IPS-NIHi7 (cell line): ENCODE data around the gene ZKSCAN5.

Experiments
- DNase-seq: peaks from one replicate; pipeline ENCODE4 v3.0.0; 2012; ENCODE audit warnings: mixed read lengths; ENCODE audit errors: extremely low spot score

Gene ZKSCAN5

DNA sequence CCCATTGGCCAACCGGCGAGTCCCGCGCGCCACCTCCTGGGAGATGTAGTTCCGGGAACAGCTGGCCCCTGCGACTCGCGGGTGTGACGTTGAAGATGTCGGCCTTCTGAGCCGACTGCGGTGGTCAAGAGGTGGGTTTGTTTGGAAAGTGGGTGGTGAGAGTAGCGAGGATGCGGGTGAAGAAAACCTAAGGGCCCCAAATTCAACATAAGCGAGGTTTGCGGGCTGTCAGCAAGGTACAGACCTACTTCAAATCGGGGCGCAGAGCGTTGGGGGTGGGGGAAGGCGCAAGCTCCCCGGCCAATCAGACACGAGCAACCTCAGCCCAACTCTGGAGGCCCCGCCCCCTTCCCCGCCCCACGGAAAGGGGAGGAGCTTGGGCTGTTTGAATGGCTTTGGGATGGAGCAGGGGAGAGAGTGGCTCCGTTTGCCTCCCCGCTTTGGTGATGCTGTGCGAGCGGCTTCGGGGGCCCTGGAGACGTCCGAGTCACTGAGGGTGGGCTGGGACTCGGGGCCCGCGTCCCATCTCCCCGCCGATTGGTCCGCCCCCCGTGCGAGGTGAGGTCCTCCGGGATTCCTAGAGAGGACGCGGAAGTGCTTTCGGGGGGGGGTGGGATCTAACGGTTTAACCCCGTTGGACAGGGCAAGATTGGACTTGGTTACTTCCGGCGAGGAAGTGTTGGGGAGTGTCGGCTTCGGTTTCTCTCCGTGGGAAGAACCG is at the start of gene ZKSCAN5:
Gene ZKSCAN5, plus strand, starts transcription at position 60 of the 721 bp plus-strand sequence. CDS start 1,383 bp downstream, outside the sequence.
- peak; percentile 96 for DNase-seq

DNA sequence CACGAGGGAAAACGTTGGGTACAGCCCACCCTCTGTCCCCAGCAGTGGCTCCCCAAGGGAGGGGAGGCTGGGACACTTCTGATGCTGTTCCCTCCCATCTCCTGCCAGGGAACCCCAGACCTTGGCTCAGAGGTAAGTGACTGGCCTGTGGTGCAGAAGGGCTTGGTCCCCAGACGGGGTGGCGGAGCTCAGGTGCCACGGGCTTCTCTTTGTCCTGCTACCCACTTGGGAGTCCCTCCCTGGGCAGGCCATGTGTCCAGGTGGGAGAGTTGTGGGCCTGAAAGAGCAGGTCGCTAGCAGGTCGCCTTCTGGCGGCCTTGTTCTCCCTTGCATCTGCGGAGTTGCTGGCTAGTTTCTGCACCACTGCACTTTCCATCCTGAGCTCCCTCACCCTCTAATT is 48.6 kb upstream of the ZKSCAN5 start:
- DNase-seq = no peak

DNA sequence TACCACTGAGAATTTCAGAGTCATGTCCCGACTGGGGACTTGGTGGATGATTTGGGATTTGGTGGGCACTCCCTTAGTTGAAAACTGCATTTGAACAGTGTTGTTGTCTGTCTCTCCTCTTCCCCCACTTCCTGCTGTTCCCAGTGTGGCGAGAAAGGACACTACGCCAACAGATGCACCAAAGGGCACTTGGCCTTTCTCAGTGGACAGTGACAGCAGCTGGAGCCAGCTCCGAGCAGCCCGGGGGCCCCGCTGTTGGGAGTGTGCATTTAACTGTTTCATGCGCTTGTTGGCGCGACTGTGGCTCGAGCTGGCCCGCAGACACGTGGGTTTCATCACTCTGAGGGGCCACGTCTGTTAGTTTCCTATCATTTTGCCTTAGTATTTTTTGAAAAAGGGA is 48.2 kb upstream of the ZKSCAN5 start:
- no peak for DNase-seq

DNA sequence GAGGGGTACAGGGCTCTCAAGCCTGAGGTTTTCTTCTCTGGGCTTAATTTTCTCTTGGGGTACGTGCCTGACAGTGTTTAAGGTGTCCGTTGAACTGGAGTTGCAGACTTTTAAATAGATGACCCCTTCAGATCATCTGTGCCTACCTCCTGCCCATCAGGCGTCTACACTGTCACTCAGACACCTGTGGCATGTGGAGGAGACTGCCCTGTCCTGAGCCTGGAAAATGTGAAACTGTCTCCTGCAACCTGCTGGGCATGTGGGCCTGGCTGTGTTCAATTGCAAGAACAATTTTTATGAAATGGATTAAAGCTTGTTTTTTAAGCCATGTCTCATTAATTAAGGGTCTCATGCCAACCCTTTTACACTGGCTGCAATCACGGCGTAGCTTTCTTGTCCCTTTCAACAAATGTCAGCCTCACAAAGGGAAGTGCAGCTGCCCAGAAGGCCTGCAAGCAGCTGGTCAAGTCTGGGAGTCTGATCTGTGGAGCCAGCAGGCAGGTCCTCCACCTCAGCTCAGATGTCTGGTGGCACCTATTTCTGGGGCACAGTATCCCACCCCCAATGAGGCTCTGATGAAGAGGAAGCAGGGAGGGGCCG is 47.3 kb upstream of the ZKSCAN5 start:
- DNase-seq = no peak

DNA sequence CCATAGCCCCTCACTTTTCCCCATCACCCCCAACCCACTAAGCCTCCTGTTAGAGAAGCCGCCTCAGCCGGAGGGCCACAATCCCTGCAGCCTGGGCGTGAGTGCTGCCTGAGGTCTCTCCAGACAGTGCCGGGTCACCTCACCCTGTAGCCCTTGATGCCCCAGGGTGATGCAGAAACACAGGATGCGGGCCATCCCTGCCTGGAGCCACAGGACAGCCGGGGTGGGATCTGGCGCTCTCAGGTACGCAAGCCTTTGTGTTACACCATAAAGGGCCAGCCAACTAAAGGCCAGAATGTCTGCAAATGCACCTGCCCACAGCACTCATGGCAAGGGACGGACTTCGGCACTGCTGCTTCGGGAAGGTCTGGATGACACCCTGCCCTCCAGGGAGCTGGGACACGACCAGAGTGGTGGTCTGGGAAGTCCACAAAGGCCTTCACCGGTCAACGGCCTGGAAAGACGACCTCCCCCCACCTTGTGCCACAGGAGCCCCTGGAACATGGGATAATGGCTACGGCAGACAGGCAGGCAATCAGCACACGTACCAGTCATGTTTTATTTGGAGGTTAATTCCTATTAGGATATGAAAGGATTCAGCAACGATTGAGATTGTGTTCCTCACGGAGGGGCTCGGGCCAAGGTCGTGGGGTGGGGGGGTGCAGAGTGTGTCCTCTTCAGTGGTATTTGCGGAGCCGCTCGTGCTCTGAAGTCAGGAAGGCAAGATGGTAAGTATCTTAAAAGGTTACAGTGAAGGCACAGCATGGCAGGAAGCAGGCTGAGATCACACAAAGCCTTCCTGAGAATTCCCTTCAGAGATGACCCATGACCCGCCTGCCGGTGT is 46.6 kb upstream of the ZKSCAN5 start:
- DNase-seq = no peak

DNA sequence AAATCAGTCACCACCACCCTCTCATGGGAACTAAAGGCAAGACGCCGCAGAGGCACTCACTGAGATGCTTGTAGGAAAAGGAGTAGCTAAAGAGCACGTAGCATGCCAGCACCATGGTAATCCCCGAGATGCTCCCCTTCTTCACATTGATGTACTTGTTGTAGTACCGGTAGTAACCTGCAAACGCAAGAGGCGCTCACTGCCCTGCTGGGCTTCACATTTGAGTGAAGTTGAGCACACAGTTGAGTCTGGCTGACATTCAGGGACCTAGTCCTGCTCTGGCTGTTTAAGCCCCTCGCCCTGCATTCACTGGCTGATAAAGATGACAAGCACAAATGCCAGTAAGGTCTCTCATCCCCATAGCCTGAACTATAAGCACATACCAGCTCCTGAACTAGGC is 45.4 kb upstream of the ZKSCAN5 start:
- no peak for DNase-seq

DNA sequence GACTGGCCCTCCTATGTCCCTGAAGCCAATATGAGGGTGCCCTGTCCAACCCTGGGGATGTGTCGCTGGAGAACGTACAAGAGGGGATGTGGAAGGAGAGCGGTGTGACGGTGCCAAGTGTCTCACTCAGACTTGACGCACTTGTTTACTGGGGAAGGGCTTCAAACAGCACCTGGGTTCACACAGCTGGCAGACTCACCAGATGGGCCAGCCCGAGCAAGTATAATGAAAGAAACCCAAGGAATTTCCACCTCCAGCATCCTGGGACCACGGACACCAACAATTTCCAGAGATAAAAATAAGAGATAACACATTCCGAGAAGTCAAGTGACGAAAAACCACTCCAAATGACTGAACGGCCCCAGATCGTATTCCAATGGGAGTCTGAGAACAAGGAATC is 43.8 kb upstream of the ZKSCAN5 start:
- DNase-seq = no peak

DNA sequence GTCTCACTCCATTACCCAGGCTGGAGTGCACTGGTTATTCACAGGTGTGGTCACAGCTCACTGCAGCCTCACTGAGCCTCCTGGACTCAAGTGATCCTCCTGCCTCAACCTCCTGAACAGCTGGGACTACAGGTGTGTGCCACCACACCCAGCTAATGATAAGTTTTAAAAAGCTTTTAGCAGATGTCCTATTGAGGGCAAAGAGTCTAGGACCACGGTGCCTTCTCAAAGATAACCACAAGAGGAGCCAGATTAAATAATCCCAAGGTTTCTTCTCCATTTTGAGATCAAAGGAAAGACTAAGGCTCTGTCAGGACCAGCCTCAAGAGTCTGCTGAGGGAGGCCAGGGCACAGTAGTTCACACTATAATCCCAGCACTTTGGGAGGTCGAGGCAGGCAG is 43.2 kb upstream of the ZKSCAN5 start:
- DNase-seq = no peak

DNA sequence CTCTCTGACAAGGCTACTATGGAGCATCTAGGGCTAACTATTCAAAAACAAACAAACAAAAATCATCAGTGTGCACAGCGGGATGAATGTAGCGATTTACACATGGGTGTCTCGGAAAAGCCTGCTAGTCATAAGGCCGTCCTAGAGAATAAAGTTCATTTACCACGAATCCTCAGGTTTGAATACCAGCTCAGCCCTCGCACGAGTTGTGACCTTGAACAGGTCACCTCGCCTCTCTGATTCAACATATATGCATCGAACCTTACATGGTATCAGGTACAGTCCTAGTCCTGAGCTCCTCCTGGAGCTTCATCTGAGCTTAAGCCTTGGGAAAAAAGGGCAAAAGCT is 39.1 kb upstream of the ZKSCAN5 start:
- no peak for DNase-seq

DNA sequence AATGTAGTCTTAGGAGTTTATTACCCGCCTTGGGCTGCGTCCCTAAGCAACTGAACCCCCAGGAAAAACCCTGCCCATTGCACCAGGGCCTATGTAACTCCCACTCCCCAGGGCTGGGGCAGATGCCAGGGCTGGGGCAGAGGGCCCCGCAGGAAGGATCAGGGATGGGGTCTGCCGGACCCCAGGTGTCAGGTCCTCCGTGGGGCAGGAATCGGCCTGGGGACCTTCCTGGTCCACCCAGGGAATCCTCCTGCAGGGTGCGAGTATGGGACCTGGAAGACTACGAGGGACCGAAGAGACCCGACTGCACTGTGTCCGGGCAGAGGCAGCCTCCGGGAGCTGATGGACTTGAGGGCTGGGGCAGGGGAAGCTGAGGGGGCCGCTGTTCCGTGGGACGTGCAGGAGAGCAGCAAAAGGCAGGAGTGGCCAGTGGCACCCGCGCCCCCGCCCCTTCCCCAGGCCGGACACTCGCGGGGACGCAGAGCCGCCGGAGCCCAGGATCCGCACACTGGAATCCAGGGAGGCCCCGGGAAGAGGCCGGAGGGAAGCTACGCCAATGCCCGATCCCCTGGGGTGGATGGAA is 36.0 kb upstream of the ZKSCAN5 start:
- no peak for DNase-seq

DNA sequence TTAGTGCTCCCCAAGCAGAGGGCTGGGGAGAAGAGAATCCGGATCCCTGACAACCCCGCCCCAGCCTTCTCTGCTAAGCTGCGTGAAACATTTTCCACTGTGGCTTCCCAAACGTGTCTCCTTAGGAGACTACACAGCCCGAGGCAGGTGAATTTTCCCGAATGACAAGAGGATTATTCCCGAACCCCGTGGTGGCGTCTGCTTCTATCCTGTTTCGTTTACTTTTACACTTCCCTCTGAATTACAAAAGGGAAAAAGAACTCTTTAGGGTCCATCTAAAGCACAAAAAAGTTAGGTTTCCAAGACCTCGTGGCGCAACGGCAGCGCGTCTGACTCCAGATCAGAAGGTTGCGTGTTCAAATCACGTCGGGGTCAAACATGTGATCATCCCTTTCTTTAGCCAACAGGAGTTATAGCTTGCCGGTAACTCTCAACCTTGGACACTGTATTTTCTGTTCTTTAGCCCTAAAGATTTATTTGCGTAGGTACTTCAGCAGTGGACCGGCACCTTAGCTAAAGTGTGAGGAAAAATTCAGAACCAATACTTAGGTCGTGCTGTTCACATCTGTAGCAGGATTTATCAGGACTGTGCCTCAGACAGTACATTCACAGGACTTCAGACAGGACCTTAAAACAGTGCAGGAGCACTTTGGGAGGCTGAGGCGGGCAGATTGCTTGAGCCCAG is 34.9 kb upstream of the ZKSCAN5 start:
- no peak for DNase-seq

DNA sequence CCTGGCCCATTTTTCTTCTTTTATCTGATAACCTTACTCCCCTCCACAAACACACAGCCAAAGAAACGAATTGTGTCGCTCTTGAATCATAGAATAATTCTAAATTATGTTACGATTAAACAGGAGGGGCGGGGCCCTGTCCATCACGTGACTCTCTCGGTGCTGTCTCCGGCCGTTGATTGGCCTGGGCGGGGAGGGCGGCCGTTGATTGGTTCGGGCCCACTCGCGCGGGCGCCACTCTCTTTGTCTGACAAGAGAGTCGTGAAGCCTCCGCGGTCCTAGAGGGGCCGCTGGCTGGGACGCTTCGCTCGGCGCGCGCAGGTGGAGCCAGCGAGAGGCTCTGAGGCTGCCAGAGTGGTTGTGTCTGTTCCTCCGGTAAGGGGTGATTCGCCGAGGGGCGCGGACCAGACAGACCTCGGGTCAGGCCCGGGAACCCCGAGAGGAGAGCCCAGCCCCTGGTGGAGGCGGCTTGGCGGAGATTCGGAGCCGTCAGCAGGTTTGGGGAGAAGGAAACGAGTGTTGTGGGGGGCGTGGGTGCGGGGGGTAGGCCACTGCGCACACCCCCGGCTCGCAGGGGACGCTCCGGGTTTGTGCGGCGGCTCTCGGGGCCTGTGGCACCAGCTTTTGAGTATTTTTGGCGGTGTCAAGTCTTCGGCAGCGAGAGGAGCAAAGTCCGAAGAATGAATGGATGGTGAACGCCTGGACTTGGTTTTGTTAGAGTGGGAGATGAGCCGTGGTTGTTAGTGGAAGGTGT is 31.7 kb upstream of the ZKSCAN5 start, which contains the start of gene ZNF789:
Gene ZNF789, plus strand, starts transcription at position 330 of the 754 bp plus-strand sequence. CDS start 3,567 bp downstream, outside the sequence.
- peak; percentile 100 for DNase-seq

DNA sequence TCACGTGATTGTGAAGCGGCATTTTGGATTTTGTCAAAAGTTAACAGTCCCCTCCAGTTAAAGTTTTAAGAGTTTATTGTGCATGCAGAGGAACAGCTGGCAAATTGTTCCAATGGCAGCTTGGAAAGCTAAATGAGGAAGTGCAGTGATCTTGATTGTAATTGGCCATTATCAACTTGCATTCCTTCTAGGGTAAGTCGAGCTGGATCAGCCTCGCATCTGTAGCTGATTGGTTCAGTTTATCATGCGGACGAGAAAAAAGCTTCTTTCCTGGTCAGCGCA is 31.2 kb upstream of the ZKSCAN5 start:
- peak; percentile 52 for DNase-seq

DNA sequence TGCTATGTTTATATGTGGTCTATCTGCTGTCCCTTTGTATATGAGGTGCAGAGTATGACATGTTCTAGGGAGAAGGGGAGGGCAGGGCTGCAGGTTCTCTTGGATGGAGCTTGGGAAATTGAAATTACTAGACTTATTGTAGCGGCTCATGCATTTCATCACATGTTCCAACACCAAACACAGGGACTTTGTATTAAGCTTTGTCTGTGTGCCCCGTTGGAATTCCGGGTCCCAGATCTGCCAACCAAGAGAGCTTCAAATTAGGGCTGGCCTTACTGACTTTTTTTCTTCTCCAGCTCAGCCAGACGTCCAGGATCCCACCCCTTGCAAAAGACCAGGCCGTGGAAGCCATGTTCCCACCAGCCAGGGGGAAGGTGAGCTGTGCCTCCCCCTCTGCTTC is 28.4 kb upstream of the ZKSCAN5 start:
- DNase-seq = no peak

DNA sequence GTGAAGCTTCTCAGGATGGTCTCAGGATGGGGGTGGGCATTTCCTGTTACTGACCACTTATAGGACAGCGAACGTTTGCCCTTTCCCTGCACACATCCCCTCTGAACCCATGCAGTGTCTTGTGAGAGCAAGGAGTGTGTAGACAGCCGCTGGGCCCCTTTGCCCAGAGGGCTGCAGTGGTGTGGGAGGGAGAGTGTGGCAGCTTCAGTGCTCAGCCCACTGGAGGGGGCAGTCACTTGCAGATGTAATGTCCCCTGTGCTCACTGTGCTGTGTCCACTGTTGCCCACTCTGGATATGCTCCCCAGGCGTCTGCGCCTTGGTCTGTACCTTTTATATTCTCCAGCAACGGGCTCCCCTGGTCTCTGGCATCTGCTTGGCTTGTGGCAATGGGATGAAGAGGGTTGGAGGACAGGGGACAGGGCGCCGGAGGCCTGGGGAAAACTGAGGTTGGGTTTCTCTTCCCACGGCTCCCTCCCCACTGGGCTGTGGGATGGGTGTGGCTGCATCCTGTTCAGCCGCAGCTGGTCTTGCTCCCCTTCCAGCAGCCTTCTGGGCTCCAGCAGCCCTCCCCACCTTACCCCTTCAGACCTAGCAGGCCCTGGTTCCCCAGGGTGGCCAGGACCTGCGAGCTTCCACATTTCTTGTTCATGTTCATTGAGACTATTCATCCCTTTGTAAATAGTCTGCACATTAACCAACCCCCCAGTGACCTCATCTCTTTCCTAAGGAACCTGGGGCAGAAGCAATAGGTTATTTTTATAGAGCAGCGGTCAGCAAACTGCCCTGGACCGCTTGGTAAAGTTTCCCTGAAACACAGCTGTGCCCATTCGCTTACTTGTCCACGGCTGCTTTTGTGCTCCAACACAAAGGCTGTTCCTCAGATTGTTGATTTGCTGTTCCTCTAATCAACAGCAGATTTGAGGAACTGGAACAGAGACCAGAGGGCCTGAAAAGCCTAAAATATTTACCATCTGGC is 25.7 kb upstream of the ZKSCAN5 start:
- DNase-seq = no peak

DNA sequence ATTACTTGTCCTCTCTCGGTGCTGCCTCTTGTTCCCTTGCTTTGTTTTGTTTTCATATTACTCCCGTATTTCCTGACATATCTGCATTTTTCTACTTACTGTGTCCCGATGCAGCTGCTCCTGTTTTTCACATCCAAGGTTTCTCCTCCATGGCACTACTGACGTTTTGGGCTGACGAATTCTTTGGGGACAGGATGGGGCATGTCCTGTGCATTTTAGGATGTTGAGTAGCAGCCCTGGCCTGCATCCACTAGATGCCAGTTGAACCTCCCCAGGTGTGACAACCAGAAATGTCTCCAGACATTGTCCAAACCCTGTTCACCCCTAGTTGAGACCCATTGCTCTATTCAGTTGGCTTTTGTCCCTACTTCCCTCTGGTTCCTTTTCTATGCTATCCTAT is 19.4 kb upstream of the ZKSCAN5 start:
- DNase-seq = no peak

DNA sequence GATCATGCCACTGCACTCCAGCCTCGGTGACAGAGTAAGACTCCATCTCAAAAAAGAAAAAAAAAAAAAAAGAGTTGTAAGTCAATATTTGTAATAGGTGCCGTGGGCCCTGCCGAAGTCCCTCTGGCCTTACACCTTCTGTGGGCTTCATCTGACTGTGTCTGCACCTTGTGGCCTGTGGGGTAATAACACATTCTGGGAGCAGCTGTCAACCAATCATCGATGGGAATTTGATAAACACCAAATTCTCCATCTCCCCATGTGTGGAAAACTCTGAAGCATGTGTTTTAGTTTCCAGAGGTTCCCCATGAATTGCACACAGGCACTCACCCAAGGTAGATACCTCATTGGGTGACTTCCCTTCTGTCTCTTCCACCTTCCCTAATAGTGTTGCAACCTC is 15.2 kb upstream of the ZKSCAN5 start:
- no peak for DNase-seq

DNA sequence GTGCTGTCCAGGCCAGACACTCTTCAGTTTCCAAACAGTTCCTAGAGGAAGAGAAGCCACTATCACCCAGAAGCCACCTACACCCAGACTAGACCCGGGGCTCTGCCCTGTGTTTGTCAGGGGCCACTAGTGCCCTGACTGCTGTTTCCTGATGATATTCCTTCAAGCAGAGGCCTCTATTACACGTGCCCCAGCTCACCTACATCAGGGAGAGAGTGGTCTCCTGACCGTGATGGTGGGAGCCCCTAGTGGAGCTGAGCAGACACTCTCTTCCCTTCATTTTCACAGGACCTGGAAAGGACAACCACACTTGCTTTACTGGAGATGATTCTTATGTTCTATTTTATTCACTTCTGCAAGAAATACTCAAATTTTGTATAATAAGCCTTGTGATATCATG is 13.6 kb upstream of the ZKSCAN5 start:
- no peak for DNase-seq

DNA sequence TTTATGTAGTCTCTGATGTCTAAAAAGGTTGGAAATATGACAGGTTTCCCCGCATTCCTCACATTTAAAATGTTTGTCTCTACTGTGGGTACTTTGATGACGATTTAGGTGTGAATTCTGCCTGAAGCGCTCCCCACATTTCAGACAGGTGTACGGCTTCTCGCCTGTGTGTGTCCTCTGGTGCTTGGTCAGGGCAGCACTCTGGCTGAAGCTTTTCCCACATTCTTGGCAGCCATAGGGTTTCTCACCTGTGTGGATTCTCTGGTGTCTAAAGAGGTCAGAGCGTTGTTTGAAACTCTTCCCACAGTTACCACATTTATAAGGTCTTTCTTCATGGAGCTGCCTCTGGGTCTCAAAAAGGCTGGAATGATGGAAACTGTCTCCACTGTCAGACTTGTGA is 10.6 kb upstream of the ZKSCAN5 start:
- DNase-seq = no peak
